GM12878 (cell line): ENCODE data around the gene YBX1. TPM values are rescaled to one million over a fixed set of nuclear protein-coding genes. Genes with fewer than 3 reads are reported as not detected.
"Not testable (repeated sequence)": the region's sequence is repeated elsewhere in the genome, so short reads cannot be mapped to it uniquely, and the experiment has no call there.

Experiments used
- ATAC-seq: fragments of 200-7000 bp; cut with Tn5 transposase; 3 replicates; pipeline ENCODE4 v1.9.1; 2020; ENCODE audit warnings: mild to moderate bottlenecking, moderate library complexity
- BruUV-seq: library from RNA; stranded (reverse); fragments of 400-500 nt; replicated peaks from 2 replicates; lab custom pipeline; 2021; lab: Mats Ljungman, UMichigan
- CTCF ChIA-PET: fragments of 300-600 bp; sonication (Branson Sonifier 250); formaldehyde crosslinking; extraction: SDS; loops from one replicate; lab custom pipeline; 2021; ENCODE audit warnings: inconsistent platforms; lab: Yijun Ruan, JAX
- POLR2A ChIA-PET: fragments of 350-600 bp; formaldehyde crosslinking; extraction: SDS; loops from one replicate; lab custom pipeline; 2021; ENCODE audit warnings: inconsistent platforms; lab: Charles Lee
- RAD21 ChIA-PET: fragments of 300-600 bp; sonication (Branson Sonifier 250); formaldehyde crosslinking; loops from one replicate; lab custom pipeline; 2023; ENCODE audit warnings: antibody characterized with exemption; ENCODE audit not compliant: unreplicated experiment; lab: Charles Lee
- SMC1A ChIA-PET: fragments of 300-600 bp; sonication (Branson Sonifier 250); formaldehyde crosslinking; loops from one replicate; lab custom pipeline; 2023; ENCODE audit not compliant: unreplicated experiment, uncharacterized antibody; lab: Charles Lee
- DNase-seq: peaks from one replicate; pipeline ENCODE4 v3.0.0-alpha.2; 2011; ENCODE audit warnings: low read depth, low spot score
- FAIRE-seq: peaks from 3 replicates; lab custom pipeline; 2011; peaks lifted over from hg19 to GRCh38; lab: Jason Lieb, UNC
- H2AFZ ChIP-seq: 2 replicates; pipeline ENCODE4 v1.6.0; 2011; ENCODE audit warnings: low read depth, low read length, control low read depth; ENCODE audit not compliant: control insufficient read depth
- H3K27ac ChIP-seq: 2 replicates; pipeline ENCODE4 v1.5.1; 2011; ENCODE audit warnings: control low read depth; ENCODE audit not compliant: control insufficient read depth, insufficient read depth
- H3K27me3 ChIP-seq, 2 experiments: replicated peaks in 1 of 2; 2 replicates each; pipeline versions ENCODE4 v1.6.0 to v1.6.1; 2011; ENCODE audit warnings: low read length in 1 of 2; ENCODE audit not compliant: control insufficient read depth in 2 of 2, insufficient read depth in 2 of 2
- H3K36me3 ChIP-seq, 2 experiments: 2 replicates each; pipeline ENCODE4 v1.5.1; 2011; ENCODE audit warnings: low read length in 1 of 2; ENCODE audit not compliant: control insufficient read depth in 2 of 2, insufficient read depth in 2 of 2
- H3K4me1 ChIP-seq: 2 replicates; pipeline ENCODE4 v1.6.1; 2011; ENCODE audit warnings: mild to moderate bottlenecking, low read length, moderate library complexity, mixed read lengths; ENCODE audit not compliant: control insufficient read depth, insufficient read depth
- H3K4me2 ChIP-seq: 2 replicates; pipeline ENCODE4 v1.6.0; 2011; ENCODE audit warnings: control low read depth; ENCODE audit not compliant: control insufficient read depth, insufficient read depth
- H3K4me3 ChIP-seq: fragments of 200-600 bp; sonication (generic); 2 replicates; pipeline ENCODE4 v1.5.1; 2016
- H3K79me2 ChIP-seq: 2 replicates; pipeline ENCODE4 v1.6.0; 2011; ENCODE audit warnings: low read length; ENCODE audit not compliant: control insufficient read depth, insufficient read depth
- H3K9ac ChIP-seq: 2 replicates; pipeline ENCODE4 v1.8.0; 2011; ENCODE audit warnings: low read length, control low read depth, mixed read lengths; ENCODE audit not compliant: control insufficient read depth, insufficient read depth
- H3K9me3 ChIP-seq: replicated peaks from 3 replicates; pipeline ENCODE4 v1.5.1; 2011; ENCODE audit warnings: mild to moderate bottlenecking, low read length; ENCODE audit not compliant: control insufficient read depth, insufficient read depth
- H4K20me1 ChIP-seq: 2 replicates; pipeline ENCODE4 v1.6.0; 2011; ENCODE audit not compliant: control insufficient read depth, insufficient read depth
- KAT2A ChIP-seq: conservative IDR thresholded peaks from 2 replicates; pipeline ENCODE4 v1.6.1; 2011; ENCODE audit warnings: low read depth, low read length; ENCODE audit not compliant: control insufficient read depth
- KLF5 ChIP-seq: fragments of 450-650 bp; IDR thresholded peaks from 2 replicates; pipeline ENCODE4 v1.6.1; 2014; ENCODE audit warnings: mild to moderate bottlenecking; ENCODE audit not compliant: partially characterized antibody
- NBN ChIP-seq: fragments of 450-650 bp; IDR thresholded peaks from 2 replicates; pipeline ENCODE4 v1.6.1; 2016
- RAD51 ChIP-seq: fragments of 450-650 bp; IDR thresholded peaks from 2 replicates; pipeline ENCODE4 v1.6.1; 2016; ENCODE audit warnings: moderate library complexity, mild to moderate bottlenecking, inconsistent platforms
- RB1 ChIP-seq: fragments of 450-650 bp; formaldehyde crosslinking; IDR thresholded peaks from 2 replicates; pipeline ENCODE4 v1.6.1; 2017; ENCODE audit warnings: mild to moderate bottlenecking, borderline replicate concordance
- YBX1 ChIP-seq: fragments of 450-650 bp; IDR thresholded peaks from 2 replicates; pipeline ENCODE4 v1.6.1; 2016; ENCODE audit warnings: antibody characterized with exemption
- WGBS: methylation state at CpG from one replicate; pipeline ENCODE4 v1.1.6; 2016; ENCODE audit warnings: low lambda C conversion rate; ENCODE audit not compliant: insufficient replicate concordance, insufficient coverage; ENCODE audit errors: missing lambda C conversion rate; 5-methylcytosine and 5-hydroxymethylcytosine counted together
- in situ Hi-C: fragments of 300-500 bp; cut with MboI; formaldehyde crosslinking; loops from 9 replicates; pipeline ENCODE4 v1.14.3; 2018; ENCODE audit warnings: mixed read lengths
- intact Hi-C: fragments of 100-400 bp; cut with micrococcal nuclease; formaldehyde crosslinking; loops from one replicate; pipeline ENCODE4 v1.14.2; 2022; ENCODE audit not compliant: unreplicated experiment
- polyA plus RNA-seq, 11 experiments: library from polyadenylated mRNA; depleted of rRNA in 4 of 11; unstranded in 6 of 11; stranded (reverse) in 5 of 11; fragments of >200 nt; fragmentation: Nextera tagmentation in 4 of 11; fragmentation: Illumina TruSeq in 1 of 11; extraction: Ambion mirVana in 4 of 11; extraction: Trizol in 1 of 11; gene quantifications; 1 replicate in 1 of 11; 2 replicates in 10 of 11; pipeline versions ENCODE4 v1.2.1 to v1.2.3, GENCODE V29; 2011 to 2016; ENCODE audit warnings: inconsistent platforms in 2 of 11, missing spikeins in 2 of 11, low read depth in 1 of 11
- total RNA-seq, 4 experiments: library from RNA; depleted of rRNA in 3 of 4; stranded (reverse); fragments of >200 nt in 3 of 4; fragmentation: Illumina TruSeq in 1 of 4; extraction: Trizol in 1 of 4; gene quantifications; 2 replicates each; pipeline versions ENCODE4 v1.2.1 to v1.2.3, GENCODE V29; 2013 to 2021

Gene YBX1
- total and polyA plus RNA-seq, 10 of the 15 experiments (the other 5 are each of a cell fraction or from before 2014, with no cell fraction given): 355 to 1,353 (median 858) TPM

DNA sequence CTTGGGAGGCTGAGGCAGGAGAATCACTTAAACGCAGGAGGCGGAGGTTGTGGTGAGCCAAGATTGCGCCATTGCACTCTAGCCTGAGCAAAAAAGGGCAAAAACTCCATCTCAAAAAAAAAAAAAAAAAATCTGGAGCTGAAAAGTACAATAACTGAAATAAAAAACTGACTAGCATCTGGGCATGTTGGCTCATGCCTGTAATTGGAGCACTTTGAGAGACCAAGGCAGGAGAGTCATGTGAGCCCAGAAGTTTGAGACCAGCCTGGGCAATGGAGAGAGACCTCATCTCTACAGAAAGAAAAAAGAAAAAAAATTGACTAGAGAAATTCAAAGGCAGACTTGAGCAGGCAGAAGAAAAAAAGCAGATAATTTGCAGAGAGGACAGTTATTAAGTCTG, 39.7 kb downstream of the YBX1 start:
- in situ Hi-C loops (no loop called here), intact Hi-C loops (no loop called here)
- DNase-seq: no peak
- TF ChIP-seq RAD51 (no peak), NBN (no peak), YBX1 (no peak), RB1 (no peak), KLF5 (no peak), KAT2A (no peak)
- no TSS peak for BruUV-seq
- Histone ChIP-seq H4K20me1 (no peaks in the 10 kb centered on the region), H3K4me1 (no peaks in the 10 kb centered on the region), H3K36me3 (no peaks in the 10 kb centered on the region; a peak in 1 of 4 replicates), H3K4me2 (no peak overlapping the region), H3K9me3 (no peaks in the 10 kb centered on the region), H3K79me2 (no peaks in the 10 kb centered on the region), H2AFZ (no peak overlapping the region), H3K27me3 (no peaks in the 10 kb centered on the region), H3K9ac (no peak overlapping the region), H3K27ac (no peak overlapping the region), H3K4me3 (no peak overlapping the region)
- ATAC-seq: no peak
- WGBS: 93% methylated on average over 3 of the region's 3 CpGs
- ChIA-PET POLR2A (interaction anchor here (0.7 kb wide), 1 partner anchor 131 kb away, joined by 6 read pairs; no protein-coding TSS in a partner anchor), SMC1A (no interaction called here), CTCF (interaction anchor here (0.7 to 1.0 kb wide), 2 partner anchors 60 to 377 kb away, joined by 3 to 4 read pairs; no protein-coding TSS in a partner anchor), RAD21 (no interaction called here)
- FAIRE-seq: no peak

DNA sequence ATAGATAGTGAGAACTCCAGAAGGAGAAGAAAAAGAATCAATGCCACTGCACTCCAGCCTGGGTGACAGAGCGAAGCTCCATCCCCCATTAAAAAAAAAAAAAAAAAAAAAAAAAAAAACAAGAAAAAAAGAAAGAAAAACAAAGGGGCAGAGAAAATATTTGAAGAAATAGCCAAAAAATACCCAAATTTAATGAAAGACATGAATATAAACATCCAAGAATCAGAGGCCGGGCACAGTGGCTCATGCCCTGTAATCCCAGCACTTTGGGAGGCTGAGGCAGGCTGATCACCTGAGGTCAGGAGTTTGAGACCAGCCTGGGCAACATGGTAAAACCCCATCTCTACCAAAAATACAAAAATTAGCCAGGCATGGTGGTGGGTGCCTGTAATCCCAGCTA, 40.2 kb downstream of the YBX1 start:
- POLR2A ChIA-PET: interaction anchor here (0.7 kb wide), 1 partner anchor 131 kb away, joined by 6 read pairs; no protein-coding TSS in a partner anchor
- not testable (repeated sequence) for BruUV-seq
- WGBS: 100% methylated on average over 2 of the region's 2 CpGs

More for the DNA sequence above, 40.2 kb downstream of the YBX1 start:
- H3K9ac ChIP-seq, H3K4me1 ChIP-seq, H4K20me1 ChIP-seq, H3K4me3 ChIP-seq, H3K36me3 ChIP-seq, H3K4me2 ChIP-seq, FAIRE-seq, H2AFZ ChIP-seq, H3K79me2 ChIP-seq, H3K27ac ChIP-seq, ATAC-seq, H3K9me3 ChIP-seq, in situ Hi-C loops, RAD21 ChIA-PET, H3K27me3 ChIP-seq, DNase-seq, intact Hi-C loops: not testable (repeated sequence)
- CTCF ChIA-PET: interaction anchor here (0.7 kb wide), 1 partner anchor 60 kb away, joined by 4 read pairs; no protein-coding TSS in a partner anchor
- SMC1A ChIA-PET: interaction anchor here (1.0 kb wide), 1 partner anchor 13 kb away, joined by 3 read pairs; no protein-coding TSS in a partner anchor
